Measurements from ENCODE around the gene LNX1.

- TF ChIP-seq, protein P1, sequence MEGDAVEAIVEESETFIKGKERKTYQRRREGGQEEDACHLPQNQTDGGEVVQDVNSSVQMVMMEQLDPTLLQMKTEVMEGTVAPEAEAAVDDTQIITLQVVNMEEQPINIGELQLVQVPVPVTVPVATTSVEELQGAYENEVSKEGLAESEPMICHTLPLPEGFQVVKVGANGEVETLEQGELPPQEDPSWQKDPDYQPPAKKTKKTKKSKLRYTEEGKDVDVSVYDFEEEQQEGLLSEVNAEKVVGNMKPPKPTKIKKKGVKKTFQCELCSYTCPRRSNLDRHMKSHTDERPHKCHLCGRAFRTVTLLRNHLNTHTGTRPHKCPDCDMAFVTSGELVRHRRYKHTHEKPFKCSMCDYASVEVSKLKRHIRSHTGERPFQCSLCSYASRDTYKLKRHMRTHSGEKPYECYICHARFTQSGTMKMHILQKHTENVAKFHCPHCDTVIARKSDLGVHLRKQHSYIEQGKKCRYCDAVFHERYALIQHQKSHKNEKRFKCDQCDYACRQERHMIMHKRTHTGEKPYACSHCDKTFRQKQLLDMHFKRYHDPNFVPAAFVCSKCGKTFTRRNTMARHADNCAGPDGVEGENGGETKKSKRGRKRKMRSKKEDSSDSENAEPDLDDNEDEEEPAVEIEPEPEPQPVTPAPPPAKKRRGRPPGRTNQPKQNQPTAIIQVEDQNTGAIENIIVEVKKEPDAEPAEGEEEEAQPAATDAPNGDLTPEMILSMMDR (IDR thresholded peaks at IDR 0.05; ENCODE audit: insufficient read depth, low read length) = no peak
- TF ChIP-seq REST (IDR thresholded peaks at IDR 0.05; ENCODE audit: insufficient replicate concordance, low read depth) = no peak
- TF ChIP-seq GABPA (IDR thresholded peaks at IDR 0.05; ENCODE audit: low read depth) = no peak
- TF ChIP-seq SPI1 (IDR thresholded peaks at IDR 0.05; ENCODE audit: borderline replicate concordance, low read depth) = no peak
These were observed 31.5 kb upstream of the LNX1 start for GRCh38 chr4:53622739-53623151.

Data from HL-60 (cell line).